ENCODE data around the gene RNF151. TPM values are rescaled to one million over a fixed set of nuclear protein-coding genes. Genes with fewer than 3 reads are reported as not detected.

RNF151 gene
- total RNA-seq, 1 experiment from 2014 or later = not detected

- peaks cover 46% of the 10 kb centered on the region for H3K4me1 ChIP-seq (ENCODE audit: control insufficient read depth, insufficient read depth, low read length)
- 0 out of 2 replicates have a peak, but pooled peaks have one; percentile 37 for TF ChIP-seq POLR2AphosphoS5 (IDR thresholded peaks at IDR 0.05; ENCODE audit: low read depth, low read length)
- 0 out of 2 replicates have a peak, but pooled peaks have one; percentile 20 for TF ChIP-seq TCF7L2 (IDR thresholded peaks at IDR 0.05; ENCODE audit: low read depth, low read length)
- no peak for TF ChIP-seq SIN3A (IDR thresholded peaks at IDR 0.05; ENCODE audit: borderline replicate concordance, insufficient read depth, low read depth, low read length)
- ATAC-seq (peak; percentile 20), DNase-seq (ENCODE audit: low read depth, low spot score) (no peak)
- in situ Hi-C loops (cut with HindIII; ENCODE audit: low pct_unique_long_range_greater_than_20kb, low sequenced_read_pairs) = no loop called here
- H3K9me3 ChIP-seq (ENCODE audit: control insufficient read depth, insufficient read depth, low read depth, low read length) = no peaks in the 10 kb centered on the region
- ChIA-PET CTCF (no interaction called here), POLR2A (interaction anchor here (0.5 to 1.2 kb wide), 2 partner anchors 17 to 59 kb away, joined by 4 to 5 read pairs; partner anchors contain the start of gene RPS2)
- peaks cover 9% of the 10 kb centered on the region; the same call in 1 of the 2 replicates for H3K36me3 ChIP-seq (ENCODE audit: control insufficient read depth, insufficient read depth, low read length)
- BruUV-seq (replicated peaks) = no TSS peak
- no peak overlapping the region for H3K4me3 ChIP-seq (ENCODE audit: low read depth in 2 of 2, low read length in 2 of 2)
- no peaks in the 10 kb centered on the region for H3K27me3 ChIP-seq (ENCODE audit: control insufficient read depth, insufficient read depth, low read length)
- peak overlapping the region; percentile 62 for H3K27ac ChIP-seq (ENCODE audit: low read length)
- intact Hi-C loops (cut with micrococcal nuclease; ENCODE audit: unreplicated experiment) = no loop called here
These were observed 15.4 kb downstream of the RNF151 start for GRCh38 chr16:1982013-1982433.

GRCh38 chr16:1982991-1983543, 16.4 kb downstream of the RNF151 start:
- H3K36me3 ChIP-seq (ENCODE audit: control insufficient read depth, insufficient read depth, low read length) = peaks cover 9% of the 10 kb centered on the region; the same call in 1 of the 2 replicates
- ChIA-PET CTCF (interaction anchor here (0.7 kb wide), 1 partner anchor 165 kb away, joined by 3 read pairs; no protein-coding TSS in a partner anchor), POLR2A (interaction anchor here (1.1 kb wide), 1 partner anchor 16 kb away, joined by 8 read pairs; the partner anchor contains the start of gene RNF151)
- in situ Hi-C loops (cut with HindIII; ENCODE audit: low pct_unique_long_range_greater_than_20kb, low sequenced_read_pairs) = no loop called here
- TF ChIP-seq POLR2AphosphoS5 (IDR thresholded peaks at IDR 0.05; ENCODE audit: low read depth, low read length) (no peak), REST (IDR thresholded peaks at IDR 0.05; ENCODE audit: insufficient read depth in 1 of 2, low read depth in 2 of 2, low read length in 1 of 2) (no peak), TCF7L2 (IDR thresholded peaks at IDR 0.05; ENCODE audit: low read depth, low read length) (no peak), SIN3A (IDR thresholded peaks at IDR 0.05; ENCODE audit: borderline replicate concordance, insufficient read depth, low read depth, low read length) (no peak), CTCF (IDR thresholded peaks at IDR 0.05) (no peak)
- ATAC-seq (no peak), DNase-seq (ENCODE audit: low read depth, low spot score) (no peak)
- BruUV-seq (replicated peaks) = no TSS peak
- peaks cover 46% of the 10 kb centered on the region for H3K4me1 ChIP-seq (ENCODE audit: control insufficient read depth, insufficient read depth, low read length)
- H3K9me3 ChIP-seq (ENCODE audit: control insufficient read depth, insufficient read depth, low read depth, low read length) = no peaks in the 10 kb centered on the region
- H3K4me3 ChIP-seq (ENCODE audit: low read depth in 2 of 2, low read length in 2 of 2) = peak overlapping the region; percentile 63 to 76
- H3K27ac ChIP-seq (ENCODE audit: low read length) = peak overlapping the region; percentile 62
- intact Hi-C loops (cut with micrococcal nuclease; ENCODE audit: unreplicated experiment) = no loop called here
- H3K27me3 ChIP-seq (ENCODE audit: control insufficient read depth, insufficient read depth, low read length) = no peaks in the 10 kb centered on the region

All from Panc1 (cell line).